A673 (cell line): Measurements from ENCODE around the gene MAP7. TPM values are rescaled to one million over a fixed set of nuclear protein-coding genes. Genes with fewer than 3 reads are reported as not detected.

Source experiments
- BruUV-seq: library from RNA; stranded (reverse); fragments of 400-500 nt; replicated peaks from 2 replicates; lab custom pipeline; 2021; lab: Mats Ljungman, UMichigan
- CTCF ChIA-PET: fragments of 300-600 bp; sonication (Branson Sonifier 250); formaldehyde crosslinking; loops from one replicate; lab custom pipeline; 2022; ENCODE audit warnings: antibody characterized with exemption; lab: Charles Lee
- POLR2A ChIA-PET: fragments of 300-600 bp; sonication (Branson Sonifier 250); formaldehyde crosslinking; loops from one replicate; lab custom pipeline; 2022; ENCODE audit warnings: antibody characterized with exemption; ENCODE audit not compliant: low non-redundant PET; lab: Charles Lee
- DNase-seq: peaks from one replicate; pipeline ENCODE4 v3.0.0-alpha.2; 2015; ENCODE audit warnings: low spot score
- H3K27ac ChIP-seq: fragments of 200-600 bp; sonication (generic); 2 replicates; pipeline ENCODE4 v1.5.1; 2016; ENCODE audit warnings: mixed run types, low read depth, mild to moderate bottlenecking, mixed read lengths, antibody characterized with exemption, low read length; ENCODE audit not compliant: poor library complexity, severe bottlenecking
- H3K27me3 ChIP-seq: fragments of 200-600 bp; sonication (generic); replicated peaks from 2 replicates; pipeline ENCODE4 v1.6.1; 2017; ENCODE audit warnings: mixed run types, low read depth, mild to moderate bottlenecking, mixed read lengths, antibody characterized with exemption, low read length; ENCODE audit not compliant: insufficient read depth, poor library complexity
- H3K36me3 ChIP-seq: fragments of 200-600 bp; sonication (generic); 2 replicates; pipeline ENCODE4 v1.6.1; 2016; ENCODE audit warnings: mixed run types, mild to moderate bottlenecking, mixed read lengths, antibody characterized with exemption, low read length; ENCODE audit not compliant: insufficient read depth, poor library complexity, severe bottlenecking
- H3K4me1 ChIP-seq: fragments of 200-600 bp; sonication (generic); 2 replicates; pipeline ENCODE4 v1.6.1; 2017; ENCODE audit warnings: mixed run types, mild to moderate bottlenecking, mixed read lengths, antibody characterized with exemption, low read length; ENCODE audit not compliant: insufficient read depth, poor library complexity, severe bottlenecking
- H3K4me3 ChIP-seq: fragments of 200-600 bp; sonication (generic); 2 replicates; pipeline ENCODE4 v1.5.1; 2016; ENCODE audit warnings: low read depth, mixed run types, mild to moderate bottlenecking, mixed read lengths, low read length; ENCODE audit not compliant: poor library complexity, severe bottlenecking
- H3K9me3 ChIP-seq: fragments of 200-600 bp; sonication (generic); 2 replicates; pipeline ENCODE4 v1.6.1; 2016; ENCODE audit warnings: mixed run types, low read depth, mild to moderate bottlenecking, mixed read lengths, antibody characterized with exemption, low read length; ENCODE audit not compliant: poor library complexity, severe bottlenecking
- CTCF ChIP-seq: fragments of 300-800, 200-600 bp; sonication (generic); conservative IDR thresholded peaks from 2 replicates; pipeline ENCODE4 v1.5.1; 2017; ENCODE audit warnings: low read depth, mild to moderate bottlenecking, antibody characterized with exemption, low read length, moderate library complexity, mixed read lengths
- EZH2 ChIP-seq: fragments of 200-600 bp; sonication (generic); IDR thresholded peaks from 2 replicates; pipeline ENCODE4 v1.6.1; 2017; ENCODE audit warnings: borderline replicate concordance, low read depth, mild to moderate bottlenecking, mixed read lengths, antibody characterized with exemption, low read length; ENCODE audit not compliant: poor library complexity, severe bottlenecking
- intact Hi-C: fragments of 100-400 bp; cut with micrococcal nuclease; formaldehyde crosslinking; loops from one replicate; pipeline ENCODE4 v1.10.0; 2022; ENCODE audit not compliant: unreplicated experiment
- total RNA-seq: library from RNA; stranded (reverse); gene quantifications from 2 replicates; pipeline ENCODE4 v1.2.3, GENCODE V29; 2021

MAP7 gene
- total RNA-seq, 1 experiment from 2014 or later, result 0.09 TPM

- POLR2A ChIA-PET, result no interaction called here
- no peak for DNase-seq
- BruUV-seq, result no TSS peak
- H3K4me1 ChIP-seq, result no peaks in the 10 kb centered on the region
- H3K36me3 ChIP-seq, result no peaks in the 10 kb centered on the region
- no peak overlapping the region for H3K4me3 ChIP-seq
- H3K9me3 ChIP-seq, result no peaks in the 10 kb centered on the region
- CTCF ChIA-PET, result no interaction called here
- peaks cover 3% of the 10 kb centered on the region for H3K27me3 ChIP-seq
- TF ChIP-seq EZH2 (no peak), CTCF (no peak)
- H3K27ac ChIP-seq, result no peak overlapping the region
- intact Hi-C loops, result no loop called here
These were observed 104.1 kb downstream of the MAP7 start for GRCh38 chr6:136446145-136446544.

GRCh38 chr6:136445063-136445462 lies 105.2 kb downstream of the MAP7 start:
- H3K36me3 ChIP-seq, result no peaks in the 10 kb centered on the region
- POLR2A ChIA-PET, result no interaction called here
- CTCF ChIA-PET, result no interaction called here
- H3K27ac ChIP-seq, result no peak overlapping the region
- H3K4me1 ChIP-seq, result no peaks in the 10 kb centered on the region
- no peak for DNase-seq
- intact Hi-C loops, result no loop called here
- H3K9me3 ChIP-seq, result no peaks in the 10 kb centered on the region
- no TSS peak for BruUV-seq
- TF ChIP-seq EZH2 (no peak), CTCF (no peak)
- peaks cover 3% of the 10 kb centered on the region for H3K27me3 ChIP-seq
- H3K4me3 ChIP-seq, result no peak overlapping the region

GRCh38 chr6:136440203-136440602 lies 110.0 kb downstream of the MAP7 start:
- Histone ChIP-seq H3K27me3 (no peaks in the 10 kb centered on the region), H3K27ac (no peak overlapping the region), H3K4me3 (no peak overlapping the region), H3K9me3 (no peaks in the 10 kb centered on the region), H3K4me1 (no peaks in the 10 kb centered on the region), H3K36me3 (no peaks in the 10 kb centered on the region)
- CTCF ChIA-PET, result no interaction called here
- BruUV-seq, result no TSS peak
- intact Hi-C loops, result no loop called here
- TF ChIP-seq EZH2 (no peak), CTCF (no peak)
- POLR2A ChIA-PET, result no interaction called here
- DNase-seq, result no peak
